Measurements from ENCODE around the gene GNLY. TPM values are rescaled to one million over a fixed set of nuclear protein-coding genes. Genes with fewer than 3 reads are reported as not detected.
A peak's percentile ranks its signal among the peaks of the same experiment; 100 is the strongest.

GNLY gene
- total and polyA plus RNA-seq, 5 donors from 2014 or later, result 2.4 to 10.9 (median 8.7) TPM

DNA sequence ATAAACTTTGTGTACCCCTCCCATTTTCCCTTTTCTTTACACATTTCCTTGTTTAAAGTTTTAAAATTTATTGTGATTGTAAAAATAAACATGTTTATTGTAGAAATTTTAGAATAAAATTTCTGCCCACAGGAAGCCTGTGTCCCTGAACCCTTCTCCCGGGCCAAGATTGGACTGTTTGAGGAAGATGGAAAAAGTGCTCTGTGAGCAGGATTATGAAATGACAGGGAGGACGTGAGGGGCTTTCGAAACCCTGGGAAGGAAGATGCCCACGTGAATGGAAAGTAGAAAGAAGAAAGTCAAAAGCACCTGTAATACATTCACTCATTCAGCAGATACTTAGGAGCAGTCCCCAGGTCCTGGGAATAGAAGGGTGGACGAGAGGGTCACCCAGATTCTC lies 34.2 kb downstream of the GNLY start:
- DNase-seq (no peak), ATAC-seq (ENCODE audit: low read depth in 2 of 2) (no peak)
- H3K36me3 Mint-ChIP-seq, result no peaks in the 10 kb centered on the region
- H3K27ac Mint-ChIP-seq, result no peak overlapping the region
- Histone ChIP-seq H3K4me3 (ENCODE audit: low read depth, low read length) (no peak overlapping the region), H3K4me1 (ENCODE audit: control insufficient read depth, insufficient read depth, low read length, poor library complexity, severe bottlenecking) (peaks cover 7% of the 10 kb centered on the region), H3K36me3 (ENCODE audit: control insufficient read depth, insufficient read depth, low read length) (no peaks in the 10 kb centered on the region), H3K27ac (ENCODE audit: insufficient read depth, low read length, poor library complexity, severe bottlenecking) (no peak overlapping the region), H3K9me3 (ENCODE audit: control insufficient read depth in 2 of 2, low read length in 2 of 2) (no peaks in the 10 kb centered on the region), H3K27me3 (ENCODE audit: control insufficient read depth, insufficient read depth, low read length) (peaks cover 9% of the 10 kb centered on the region)
- peaks cover 0 to 8% (median 3%) of the 10 kb centered on the region in 4 donors for H3K4me1 Mint-ChIP-seq
- H3K9me3 Mint-ChIP-seq, result peaks cover 0 to 1% (median 0%) of the 10 kb centered on the region in 7 donors
- peaks cover 38% of the 10 kb centered on the region for H3K27me3 Mint-ChIP-seq
- no peak overlapping the region for H3K4me3 Mint-ChIP-seq

DNA sequence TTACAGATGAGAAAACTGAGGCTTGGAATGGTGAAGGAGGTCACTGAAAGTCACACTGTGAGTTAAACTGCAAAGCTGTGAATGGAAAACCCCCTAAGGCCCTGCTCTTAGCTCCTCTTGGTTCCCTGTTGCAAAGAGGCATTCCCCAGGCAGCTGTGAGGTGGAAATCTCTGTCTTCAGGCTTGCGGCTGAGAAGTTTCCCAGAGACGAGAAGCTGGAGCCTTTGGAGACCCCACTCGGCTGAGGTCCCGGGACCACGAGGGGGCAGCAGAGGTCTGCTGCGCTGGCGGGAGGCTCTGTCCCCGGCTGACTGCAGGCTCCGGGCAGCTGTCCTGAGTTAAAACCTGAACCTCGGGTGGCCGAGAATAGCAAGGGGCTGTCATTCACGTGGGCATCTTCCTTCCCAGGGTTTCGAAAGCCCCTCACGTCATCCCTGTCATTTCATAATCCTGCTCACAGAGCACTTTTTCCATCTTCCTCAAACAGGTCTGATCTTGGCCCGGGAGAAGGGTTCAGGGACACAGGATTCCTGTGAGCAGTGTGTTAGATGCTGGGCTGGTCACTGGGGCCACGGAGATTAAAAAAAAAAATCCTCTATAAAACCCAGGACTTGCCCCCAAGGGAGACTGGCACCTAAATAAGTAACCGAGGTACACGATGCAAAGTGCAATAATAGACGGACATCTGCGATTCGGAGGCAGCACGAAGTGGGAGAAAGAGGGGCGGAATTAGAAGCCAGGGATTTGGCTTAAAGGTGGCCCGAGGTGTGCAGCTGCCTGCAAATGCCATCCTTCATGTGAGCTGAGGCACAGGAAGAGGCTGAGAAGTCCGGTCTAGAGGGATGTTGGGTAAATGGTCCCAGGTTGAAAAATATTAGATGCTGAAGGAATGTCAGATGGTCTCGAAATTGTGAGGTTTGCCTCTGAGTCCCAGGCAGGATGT lies 35.0 kb downstream of the GNLY start:
- Histone ChIP-seq H3K27ac (ENCODE audit: insufficient read depth, low read length, poor library complexity, severe bottlenecking) (no peak overlapping the region), H3K27me3 (ENCODE audit: control insufficient read depth, insufficient read depth, low read length) (peaks cover 9% of the 10 kb centered on the region), H3K4me3 (ENCODE audit: low read depth, low read length) (no peak overlapping the region), H3K9me3 (ENCODE audit: control insufficient read depth in 2 of 2, low read length in 2 of 2) (no peaks in the 10 kb centered on the region), H3K36me3 (ENCODE audit: control insufficient read depth, insufficient read depth, low read length) (no peaks in the 10 kb centered on the region), H3K4me1 (ENCODE audit: control insufficient read depth, insufficient read depth, low read length, poor library complexity, severe bottlenecking) (peaks cover 7% of the 10 kb centered on the region)
- H3K4me1 Mint-ChIP-seq, result peaks cover 0 to 8% (median 3%) of the 10 kb centered on the region in 4 donors
- ATAC-seq (ENCODE audit: low read depth in 2 of 2), result peak; percentile 65 to 82
- no peaks in the 10 kb centered on the region for H3K36me3 Mint-ChIP-seq
- H3K27ac Mint-ChIP-seq, result peak overlapping the region in 1 of 3 donors; percentile 10
- peak; percentile 47 to 59 (median 52) for DNase-seq
- no peak overlapping the region for H3K4me3 Mint-ChIP-seq
- H3K9me3 Mint-ChIP-seq, result peaks cover 0 to 1% (median 0%) of the 10 kb centered on the region in 7 donors
- peaks cover 40% of the 10 kb centered on the region for H3K27me3 Mint-ChIP-seq

DNA sequence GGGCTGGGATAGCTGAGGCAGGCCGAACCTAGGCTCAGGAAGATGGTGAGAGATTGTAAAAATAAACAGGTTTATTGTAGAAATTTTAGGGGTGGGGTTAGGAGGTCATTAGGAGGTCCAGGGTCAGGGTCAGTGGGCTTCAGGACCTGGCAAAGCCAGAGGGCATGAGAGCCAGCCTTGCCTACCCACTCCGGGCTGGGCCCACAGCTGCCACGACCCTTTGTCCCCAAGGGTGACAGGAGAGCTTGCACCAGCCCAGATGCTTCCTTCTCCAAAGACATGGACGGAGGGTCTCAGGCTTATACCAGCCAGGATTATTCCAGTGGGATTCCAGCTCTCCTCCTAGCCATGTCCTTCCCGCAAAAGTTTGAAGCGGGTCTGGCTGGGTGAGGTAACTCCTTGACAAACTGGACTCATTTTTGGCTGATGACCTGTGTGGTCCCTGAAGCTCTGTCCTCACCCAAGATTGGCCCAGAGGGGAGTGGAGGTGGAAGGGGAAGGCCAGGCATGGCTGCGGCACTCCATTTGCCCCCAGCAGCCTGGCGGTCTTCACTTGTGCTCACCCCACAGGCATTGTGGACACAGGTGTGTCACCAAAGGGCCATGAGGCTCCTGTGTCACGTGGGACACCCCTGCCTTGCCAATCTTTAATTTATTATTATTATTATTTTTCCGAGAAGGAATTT lies 35.8 kb downstream of the GNLY start:
- peak overlapping the region in 1 of 3 donors; percentile 10 for H3K27ac Mint-ChIP-seq
- no peaks in the 10 kb centered on the region for H3K36me3 Mint-ChIP-seq

DNA sequence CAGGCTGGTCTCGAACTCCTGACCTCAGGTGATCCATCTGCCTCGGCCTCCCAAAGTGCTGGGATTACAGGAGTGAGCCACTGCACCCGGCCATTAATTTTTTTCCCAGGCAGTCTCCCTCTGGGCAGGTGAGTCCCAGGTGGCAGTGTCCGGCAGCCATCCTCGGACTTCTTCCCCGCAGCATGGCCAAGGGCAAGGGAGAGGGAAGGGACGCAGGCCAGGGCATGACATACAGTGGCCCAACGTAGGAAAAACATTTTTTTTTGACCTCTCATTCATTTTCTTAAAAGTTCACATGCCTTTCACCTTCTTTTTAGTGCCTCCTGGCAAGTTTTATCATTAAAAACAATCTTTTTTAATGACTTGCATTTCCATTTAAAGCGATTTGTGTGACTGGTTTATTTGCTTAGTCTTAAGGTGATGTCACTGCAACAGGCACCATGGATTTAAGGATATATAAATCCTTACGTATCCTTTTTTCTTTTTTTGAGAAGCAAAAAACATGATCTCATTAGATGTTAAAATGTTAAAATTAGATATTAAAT lies 36.6 kb downstream of the GNLY start:
- ATAC-seq (ENCODE audit: low read depth in 2 of 2) (no peak), DNase-seq (no peak)
- no peaks in the 10 kb centered on the region for H3K36me3 ChIP-seq (ENCODE audit: control insufficient read depth, insufficient read depth, low read length)
- H3K4me3 ChIP-seq (ENCODE audit: low read depth, low read length), result no peak overlapping the region
- peaks cover 3% of the 10 kb centered on the region for H3K27me3 ChIP-seq (ENCODE audit: control insufficient read depth, insufficient read depth, low read length)
- H3K4me1 Mint-ChIP-seq, result peaks cover 0 to 8% (median 3%) of the 10 kb centered on the region in 4 donors
- H3K27ac ChIP-seq (ENCODE audit: insufficient read depth, low read length, poor library complexity, severe bottlenecking), result no peak overlapping the region
- H3K36me3 Mint-ChIP-seq, result no peaks in the 10 kb centered on the region
- H3K4me3 Mint-ChIP-seq, result no peak overlapping the region
- peaks cover 0 to 1% (median 0%) of the 10 kb centered on the region in 7 donors for H3K9me3 Mint-ChIP-seq
- H3K9me3 ChIP-seq (ENCODE audit: control insufficient read depth in 2 of 2, low read length in 2 of 2), result no peaks in the 10 kb centered on the region
- no peak overlapping the region for H3K27ac Mint-ChIP-seq
- peaks cover 7% of the 10 kb centered on the region for H3K4me1 ChIP-seq (ENCODE audit: control insufficient read depth, insufficient read depth, low read length, poor library complexity, severe bottlenecking)
- peaks cover 38% of the 10 kb centered on the region for H3K27me3 Mint-ChIP-seq

More for the DNA sequence above, 35.8 kb downstream of the GNLY start:
- peaks cover 0 to 1% (median 0%) of the 10 kb centered on the region in 7 donors for H3K9me3 Mint-ChIP-seq
- Histone ChIP-seq H3K4me1 (ENCODE audit: control insufficient read depth, insufficient read depth, low read length, poor library complexity, severe bottlenecking) (peaks cover 7% of the 10 kb centered on the region), H3K36me3 (ENCODE audit: control insufficient read depth, insufficient read depth, low read length) (no peaks in the 10 kb centered on the region), H3K9me3 (ENCODE audit: control insufficient read depth in 2 of 2, low read length in 2 of 2) (no peaks in the 10 kb centered on the region), H3K4me3 (ENCODE audit: low read depth, low read length) (no peak overlapping the region), H3K27me3 (ENCODE audit: control insufficient read depth, insufficient read depth, low read length) (peaks cover 7% of the 10 kb centered on the region), H3K27ac (ENCODE audit: insufficient read depth, low read length, poor library complexity, severe bottlenecking) (no peak overlapping the region)
- DNase-seq (no peak), ATAC-seq (ENCODE audit: low read depth in 2 of 2) (no peak)
- no peak overlapping the region for H3K4me3 Mint-ChIP-seq
- peaks cover 0 to 8% (median 3%) of the 10 kb centered on the region in 4 donors for H3K4me1 Mint-ChIP-seq
- peaks cover 40% of the 10 kb centered on the region for H3K27me3 Mint-ChIP-seq

DNA sequence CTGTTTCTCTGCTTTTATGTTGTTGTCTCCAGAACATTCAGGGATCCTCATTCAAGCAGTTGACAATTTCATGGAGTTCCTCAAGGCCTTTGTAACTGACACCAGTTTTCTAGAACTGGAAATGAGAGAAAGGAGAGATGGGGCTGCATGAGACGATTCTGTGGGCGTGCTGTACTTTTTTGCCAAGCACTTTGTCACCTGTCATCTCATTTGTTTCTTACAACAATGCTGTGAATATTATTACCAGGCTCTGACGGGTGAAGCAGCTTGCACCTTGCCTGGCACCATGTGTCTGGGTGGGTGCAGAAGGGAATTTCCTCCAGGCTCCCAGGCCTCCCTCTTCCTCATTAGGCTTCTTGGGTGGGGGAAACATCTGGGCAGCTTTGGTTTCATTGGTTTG lies 37.4 kb downstream of the GNLY start:
- peaks cover 3% of the 10 kb centered on the region for H3K27me3 ChIP-seq (ENCODE audit: control insufficient read depth, insufficient read depth, low read length)
- H3K9me3 Mint-ChIP-seq, result peaks cover 0 to 1% (median 0%) of the 10 kb centered on the region in 7 donors
- no peak overlapping the region for H3K27ac ChIP-seq (ENCODE audit: insufficient read depth, low read length, poor library complexity, severe bottlenecking)
- H3K27ac Mint-ChIP-seq, result no peak overlapping the region
- H3K27me3 Mint-ChIP-seq, result peaks cover 37% of the 10 kb centered on the region
- no peaks in the 10 kb centered on the region for H3K9me3 ChIP-seq (ENCODE audit: control insufficient read depth in 2 of 2, low read length in 2 of 2)
- H3K4me1 ChIP-seq (ENCODE audit: control insufficient read depth, insufficient read depth, low read length, poor library complexity, severe bottlenecking), result peaks cover 7% of the 10 kb centered on the region
- no peak overlapping the region for H3K4me3 Mint-ChIP-seq
- no peak for ATAC-seq (ENCODE audit: low read depth in 2 of 2)
- DNase-seq, result no peak
- H3K4me1 Mint-ChIP-seq, result peaks cover 0 to 8% (median 3%) of the 10 kb centered on the region in 4 donors
- H3K4me3 ChIP-seq (ENCODE audit: low read depth, low read length), result no peak overlapping the region
- no peaks in the 10 kb centered on the region for H3K36me3 Mint-ChIP-seq
- H3K36me3 ChIP-seq (ENCODE audit: control insufficient read depth, insufficient read depth, low read length), result no peaks in the 10 kb centered on the region

DNA sequence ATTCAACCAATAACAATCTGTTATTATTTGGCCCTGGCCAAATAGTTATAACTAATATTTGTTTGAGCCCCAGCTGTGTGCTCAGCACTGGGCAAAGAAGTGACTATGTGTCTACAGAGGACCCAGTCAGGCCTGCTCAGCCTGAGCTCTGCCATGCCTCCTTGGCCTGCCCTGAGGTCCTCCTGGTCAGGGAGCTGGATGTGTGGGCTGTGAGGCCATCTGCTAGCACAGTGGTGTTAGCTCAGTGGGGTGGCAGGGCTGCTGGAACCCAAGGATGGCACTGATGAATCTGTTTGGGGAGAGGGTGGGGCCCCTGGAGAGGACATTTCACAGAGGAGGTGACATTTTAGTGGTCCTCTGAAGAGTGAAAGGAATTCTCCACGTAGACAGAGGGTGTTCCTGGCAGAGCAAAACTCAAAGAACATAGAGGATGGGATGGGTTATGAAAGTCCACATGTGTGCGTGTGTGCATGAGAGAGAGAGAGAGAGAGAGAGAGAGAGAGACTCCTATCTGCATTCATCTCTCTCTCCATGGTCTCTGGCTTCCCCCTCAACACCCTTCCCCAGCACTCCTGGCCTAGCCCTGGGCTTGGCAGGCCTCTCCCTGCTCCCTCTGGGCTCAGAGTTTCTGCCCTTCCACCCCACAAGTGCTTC lies 38.4 kb downstream of the GNLY start:
- H3K36me3 ChIP-seq (ENCODE audit: control insufficient read depth, insufficient read depth, low read length), result no peaks in the 10 kb centered on the region
- H3K4me1 Mint-ChIP-seq, result peaks cover 0 to 8% (median 3%) of the 10 kb centered on the region in 4 donors
- no peak for ATAC-seq (ENCODE audit: low read depth in 2 of 2)
- no peak for DNase-seq
- no peaks in the 10 kb centered on the region for H3K9me3 ChIP-seq (ENCODE audit: control insufficient read depth in 2 of 2, low read length in 2 of 2)
- H3K27ac ChIP-seq (ENCODE audit: insufficient read depth, low read length, poor library complexity, severe bottlenecking), result no peak overlapping the region
- H3K27me3 ChIP-seq (ENCODE audit: control insufficient read depth, insufficient read depth, low read length), result peaks cover 3% of the 10 kb centered on the region
- no peaks in the 10 kb centered on the region for H3K36me3 Mint-ChIP-seq
- peaks cover 0 to 1% (median 0%) of the 10 kb centered on the region in 7 donors for H3K9me3 Mint-ChIP-seq
- no peak overlapping the region for H3K27ac Mint-ChIP-seq
- peaks cover 7% of the 10 kb centered on the region for H3K4me1 ChIP-seq (ENCODE audit: control insufficient read depth, insufficient read depth, low read length, poor library complexity, severe bottlenecking)
- no peak overlapping the region for H3K4me3 Mint-ChIP-seq
- H3K27me3 Mint-ChIP-seq, result peaks cover 29% of the 10 kb centered on the region
- H3K4me3 ChIP-seq (ENCODE audit: low read depth, low read length), result no peak overlapping the region

Data from CD4-positive, CD25-positive, alpha-beta regulatory T cell (primary cell).